Hepatocyte (in vitro differentiated cells): Measurements from ENCODE around the gene LRMDA.
A peak's percentile ranks its signal among the peaks of the same experiment; 100 is the strongest.

Experiments
- EZH2 ChIP-seq: fragments of 200-600 bp; sonication (generic); IDR thresholded peaks from 2 replicates; pipeline ENCODE4 v1.6.1; 2016; ENCODE audit warnings: antibody characterized with exemption, mild to moderate bottlenecking, borderline replicate concordance
- TF ChIP-seq, protein P1 (sequence below): fragments of 200-600 bp; sonication (generic); IDR thresholded peaks from 2 replicates; pipeline ENCODE4 v1.5.1; 2016; ENCODE audit warnings: antibody characterized with exemption, mild to moderate bottlenecking; ENCODE audit not compliant: poor library complexity

- TF ChIP-seq, protein P1, sequence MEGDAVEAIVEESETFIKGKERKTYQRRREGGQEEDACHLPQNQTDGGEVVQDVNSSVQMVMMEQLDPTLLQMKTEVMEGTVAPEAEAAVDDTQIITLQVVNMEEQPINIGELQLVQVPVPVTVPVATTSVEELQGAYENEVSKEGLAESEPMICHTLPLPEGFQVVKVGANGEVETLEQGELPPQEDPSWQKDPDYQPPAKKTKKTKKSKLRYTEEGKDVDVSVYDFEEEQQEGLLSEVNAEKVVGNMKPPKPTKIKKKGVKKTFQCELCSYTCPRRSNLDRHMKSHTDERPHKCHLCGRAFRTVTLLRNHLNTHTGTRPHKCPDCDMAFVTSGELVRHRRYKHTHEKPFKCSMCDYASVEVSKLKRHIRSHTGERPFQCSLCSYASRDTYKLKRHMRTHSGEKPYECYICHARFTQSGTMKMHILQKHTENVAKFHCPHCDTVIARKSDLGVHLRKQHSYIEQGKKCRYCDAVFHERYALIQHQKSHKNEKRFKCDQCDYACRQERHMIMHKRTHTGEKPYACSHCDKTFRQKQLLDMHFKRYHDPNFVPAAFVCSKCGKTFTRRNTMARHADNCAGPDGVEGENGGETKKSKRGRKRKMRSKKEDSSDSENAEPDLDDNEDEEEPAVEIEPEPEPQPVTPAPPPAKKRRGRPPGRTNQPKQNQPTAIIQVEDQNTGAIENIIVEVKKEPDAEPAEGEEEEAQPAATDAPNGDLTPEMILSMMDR = peak; percentile 89
- TF ChIP-seq EZH2 = no peak
Measured at GRCh38 chr10:76547352-76547972, 1116.0 kb downstream of the LRMDA start.
